Vagina (tissue), 2 donors: ENCODE data around the gene DLG2.

ENCODE experiments used
- POLR2A ChIP-seq, 2 donors: fragments of 450-650 bp; IDR thresholded peaks; one replicate each; pipeline ENCODE4 v1.6.1; 2017; ENCODE audit warnings: antibody characterized with exemption in 2 of 2, mild to moderate bottlenecking in 2 of 2, moderate library complexity in 2 of 2
- POLR2AphosphoS5 ChIP-seq, 2 donors: sonication (generic); formaldehyde crosslinking; IDR thresholded peaks; one replicate each; pipeline ENCODE4 v1.9.0; 2017; ENCODE audit warnings: antibody characterized with exemption in 2 of 2, mild to moderate bottlenecking in 2 of 2, low read depth in 1 of 2; ENCODE audit not compliant: insufficient read depth in 1 of 2
- TF ChIP-seq, protein P1 (sequence below), 3 experiments: fragments of 450-650 bp in 2 of 3; fragments of 200-600 bp in 1 of 3; sonication (generic) in 1 of 3; IDR thresholded peaks; one replicate each; pipeline ENCODE4 v1.5.1; 2017 to 2019; ENCODE audit warnings: antibody characterized with exemption in 3 of 3, mild to moderate bottlenecking in 2 of 3, moderate library complexity in 2 of 3

GRCh38 chr11:84799112-84799511 lies 828.0 kb downstream of the DLG2 start:
- TF ChIP-seq, protein P1, sequence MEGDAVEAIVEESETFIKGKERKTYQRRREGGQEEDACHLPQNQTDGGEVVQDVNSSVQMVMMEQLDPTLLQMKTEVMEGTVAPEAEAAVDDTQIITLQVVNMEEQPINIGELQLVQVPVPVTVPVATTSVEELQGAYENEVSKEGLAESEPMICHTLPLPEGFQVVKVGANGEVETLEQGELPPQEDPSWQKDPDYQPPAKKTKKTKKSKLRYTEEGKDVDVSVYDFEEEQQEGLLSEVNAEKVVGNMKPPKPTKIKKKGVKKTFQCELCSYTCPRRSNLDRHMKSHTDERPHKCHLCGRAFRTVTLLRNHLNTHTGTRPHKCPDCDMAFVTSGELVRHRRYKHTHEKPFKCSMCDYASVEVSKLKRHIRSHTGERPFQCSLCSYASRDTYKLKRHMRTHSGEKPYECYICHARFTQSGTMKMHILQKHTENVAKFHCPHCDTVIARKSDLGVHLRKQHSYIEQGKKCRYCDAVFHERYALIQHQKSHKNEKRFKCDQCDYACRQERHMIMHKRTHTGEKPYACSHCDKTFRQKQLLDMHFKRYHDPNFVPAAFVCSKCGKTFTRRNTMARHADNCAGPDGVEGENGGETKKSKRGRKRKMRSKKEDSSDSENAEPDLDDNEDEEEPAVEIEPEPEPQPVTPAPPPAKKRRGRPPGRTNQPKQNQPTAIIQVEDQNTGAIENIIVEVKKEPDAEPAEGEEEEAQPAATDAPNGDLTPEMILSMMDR (IDR thresholded peaks at IDR 0.05), result no peak
- no peak for TF ChIP-seq POLR2A (IDR thresholded peaks at IDR 0.05)
- no peak for TF ChIP-seq POLR2AphosphoS5 (IDR thresholded peaks at IDR 0.05; ENCODE audit: insufficient read depth in 1 of 2, low read depth in 1 of 2)
